Renal cortex interstitium (tissue), 11 donors: Measurements from ENCODE around the gene LMO1. TPM values are rescaled to one million over a fixed set of nuclear protein-coding genes. Genes with fewer than 3 reads are reported as not detected.

Experiments
- DNase-seq, 11 donors: peaks; one replicate each; pipeline ENCODE4 v3.0.0-alpha.2; 2013; ENCODE audit warnings: low read depth in 9 of 11, low spot score in 4 of 11; ENCODE audit errors: extremely low read depth in 1 of 11
- polyA plus RNA-seq, 3 donors: library from polyadenylated mRNA; unstranded; fragments of 120-200 nt; gene quantifications; one replicate each; pipeline ENCODE4 v1.2.1, GENCODE V29; 2013; ENCODE audit not compliant: insufficient read length in 3 of 3

Gene LMO1
- polyA plus RNA-seq, 3 donors, result 0.25 to 1.2 (median 1.0) TPM

DNA sequence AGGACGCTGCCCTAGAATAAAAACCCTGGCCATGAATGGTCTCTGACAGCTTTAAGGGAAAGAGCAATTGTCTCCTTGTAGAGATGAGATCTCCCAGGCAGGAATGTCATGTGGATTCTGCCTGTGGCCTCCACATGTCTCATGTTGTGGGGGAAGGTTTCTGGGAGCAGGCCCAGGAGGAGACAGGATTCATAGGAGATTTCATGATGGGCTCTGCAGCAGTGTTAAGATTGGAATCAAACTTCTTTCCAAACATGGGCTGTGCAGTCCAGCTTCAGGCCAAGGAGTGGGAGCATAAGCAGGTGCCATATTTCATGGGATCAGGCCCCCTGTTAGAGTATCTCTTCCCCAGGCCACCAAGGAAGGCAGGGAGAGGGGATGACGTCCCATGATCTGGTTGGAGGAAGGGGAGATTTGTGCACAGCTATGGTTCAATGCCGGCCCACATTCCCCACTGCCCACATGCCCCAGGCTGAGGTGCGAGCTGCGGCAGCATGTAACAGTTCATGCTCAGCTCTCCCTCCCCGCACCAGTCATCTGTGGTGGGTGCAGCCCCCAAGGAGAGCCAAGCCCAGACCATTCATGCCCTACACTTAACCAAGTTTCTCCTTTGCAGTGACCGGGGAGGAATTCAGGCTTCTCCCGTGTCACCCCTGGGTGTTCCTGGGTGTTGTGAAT is 42.5 kb downstream of the LMO1 start:
- DNase-seq, result no peak

DNA sequence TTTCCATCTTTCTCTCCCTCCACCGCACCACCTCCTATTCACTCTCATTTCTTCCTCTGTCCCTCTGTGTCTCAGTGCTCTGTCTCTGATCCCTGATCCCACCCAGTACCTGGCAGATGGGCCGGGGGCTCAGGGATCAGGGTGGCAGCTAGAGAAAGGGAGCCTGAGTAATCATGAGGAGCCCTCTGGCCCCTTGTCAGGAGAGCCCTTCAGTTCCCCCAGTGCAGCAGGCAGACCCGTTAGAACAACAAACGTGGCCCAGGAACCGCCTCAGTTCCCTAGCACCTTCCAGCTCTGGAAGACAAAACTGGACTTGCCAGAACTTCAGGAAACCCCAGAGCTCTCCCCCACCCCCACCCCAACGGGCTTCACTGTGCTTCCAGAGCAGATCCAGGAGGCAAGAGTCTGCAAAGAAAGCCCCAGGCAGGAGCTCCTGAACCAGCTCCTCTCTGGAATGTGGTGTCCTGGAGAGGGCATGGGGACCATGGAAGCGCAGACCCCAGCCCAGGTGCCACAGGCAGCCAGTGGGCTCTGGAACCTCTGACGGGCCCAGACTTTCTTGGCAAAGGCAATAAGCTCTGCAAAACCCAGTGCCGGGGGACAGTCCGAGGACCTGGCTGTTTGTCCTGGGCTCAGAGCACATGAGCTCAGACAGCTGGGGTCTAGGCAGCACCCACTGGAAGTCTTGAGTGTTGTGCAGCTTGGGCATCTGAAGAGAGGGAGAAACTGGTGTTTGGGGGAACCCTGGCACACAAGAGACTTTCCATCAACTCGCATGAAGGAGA is 43.2 kb downstream of the LMO1 start:
- no peak for DNase-seq

DNA sequence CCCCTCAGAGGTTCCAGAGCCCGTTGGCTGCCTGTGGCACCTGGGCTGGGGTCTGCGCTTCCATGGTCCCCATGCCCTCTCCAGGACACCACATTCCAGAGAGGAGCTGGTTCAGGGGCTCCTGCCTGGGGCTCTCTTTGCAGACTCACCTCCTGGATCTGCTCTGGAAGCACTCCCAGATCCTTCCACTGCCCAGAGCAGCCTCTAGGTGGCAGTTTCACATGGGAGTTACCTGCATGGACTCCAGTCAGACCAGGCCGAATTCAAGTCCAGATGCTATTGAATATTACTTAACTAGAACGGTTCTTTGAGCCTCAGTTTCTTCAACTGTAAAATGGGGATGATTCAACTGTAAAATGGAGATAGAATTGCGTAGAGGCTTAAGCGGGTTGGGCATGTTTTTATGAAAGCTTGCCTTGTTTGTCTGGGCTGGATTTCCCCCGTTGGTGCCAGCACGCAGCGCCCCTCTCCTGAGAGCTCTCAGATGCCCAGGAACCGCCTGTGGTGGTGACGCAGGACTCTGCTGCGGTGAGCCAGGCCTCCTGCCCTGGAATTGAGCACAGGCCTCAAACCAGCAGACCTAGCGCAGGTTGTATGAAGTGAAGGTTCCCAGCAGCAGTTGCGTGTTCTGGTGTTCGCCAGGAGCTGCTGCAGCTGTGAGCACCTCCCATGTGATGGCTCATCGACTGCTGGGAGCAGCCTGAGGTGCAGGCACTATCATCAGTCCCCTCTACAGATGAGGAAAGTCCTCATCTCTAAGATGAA is 44.2 kb downstream of the LMO1 start:
- DNase-seq, result no peak

- no peak for DNase-seq
Observed at GRCh38 chr11:8218840-8219239, 44.8 kb downstream of the LMO1 start.

DNA sequence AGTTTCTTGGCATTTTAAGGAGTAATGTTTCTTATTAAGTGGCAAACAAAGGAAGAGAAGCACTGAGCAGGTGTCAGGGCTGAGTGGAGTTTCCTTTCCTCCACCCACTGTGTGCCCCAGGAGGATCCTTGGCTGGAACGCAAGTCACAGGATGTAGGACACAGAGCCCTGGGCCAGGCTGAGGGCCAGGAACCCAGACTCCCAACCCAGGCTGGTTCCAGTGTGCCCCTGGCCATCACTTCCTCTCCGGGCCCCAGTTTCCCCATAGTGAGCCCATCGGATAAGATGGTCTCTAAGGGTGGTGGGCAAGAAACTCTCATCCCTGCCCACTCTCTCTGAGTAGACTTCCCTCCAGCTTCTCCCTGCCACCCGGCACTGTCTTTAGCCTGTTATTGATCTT is 45.3 kb downstream of the LMO1 start:
- no peak for DNase-seq

DNA sequence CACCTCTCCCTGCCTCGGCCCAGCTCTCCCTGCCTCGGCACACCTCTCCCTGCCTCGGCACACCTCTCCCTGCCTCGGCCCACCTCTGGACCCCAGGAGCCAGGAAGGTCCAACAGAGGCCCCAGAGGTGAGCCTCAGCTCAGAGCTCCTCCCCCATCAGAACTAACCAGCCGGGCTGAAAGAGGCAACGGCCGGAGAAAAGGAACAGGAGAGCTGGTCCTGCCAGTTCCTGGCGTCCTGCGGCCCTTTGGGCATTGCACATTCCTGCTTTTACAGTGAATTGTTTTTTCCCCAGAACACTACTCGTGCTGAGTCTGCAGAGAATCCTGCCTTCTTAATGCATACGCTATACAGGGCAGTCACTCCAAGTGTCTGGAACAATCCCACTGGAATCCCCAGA is 45.8 kb downstream of the LMO1 start:
- DNase-seq, result no peak

DNA sequence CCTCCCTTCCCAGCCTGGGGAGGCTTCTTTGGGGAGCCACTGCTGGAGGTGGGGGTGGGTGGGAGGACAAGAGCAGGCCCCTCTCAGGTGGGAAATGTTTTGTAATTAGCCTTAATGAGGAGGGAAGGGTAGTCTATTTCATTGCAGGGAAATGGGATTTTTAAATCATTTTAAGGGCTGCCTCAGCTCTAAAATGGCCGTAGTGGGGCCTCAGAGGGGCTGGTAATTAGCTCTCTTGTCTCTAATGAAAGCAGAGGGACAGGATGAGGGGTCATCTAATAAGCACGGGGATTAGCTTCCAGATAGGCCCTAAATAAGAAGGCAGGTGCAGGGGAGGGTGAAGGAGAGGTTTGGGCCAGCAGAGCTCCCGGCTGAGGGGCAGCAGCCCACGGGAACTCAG is 46.5 kb downstream of the LMO1 start:
- no peak for DNase-seq

- no peak for DNase-seq
Observed at GRCh38 chr11:8213376-8213775, 50.3 kb downstream of the LMO1 start.

DNA sequence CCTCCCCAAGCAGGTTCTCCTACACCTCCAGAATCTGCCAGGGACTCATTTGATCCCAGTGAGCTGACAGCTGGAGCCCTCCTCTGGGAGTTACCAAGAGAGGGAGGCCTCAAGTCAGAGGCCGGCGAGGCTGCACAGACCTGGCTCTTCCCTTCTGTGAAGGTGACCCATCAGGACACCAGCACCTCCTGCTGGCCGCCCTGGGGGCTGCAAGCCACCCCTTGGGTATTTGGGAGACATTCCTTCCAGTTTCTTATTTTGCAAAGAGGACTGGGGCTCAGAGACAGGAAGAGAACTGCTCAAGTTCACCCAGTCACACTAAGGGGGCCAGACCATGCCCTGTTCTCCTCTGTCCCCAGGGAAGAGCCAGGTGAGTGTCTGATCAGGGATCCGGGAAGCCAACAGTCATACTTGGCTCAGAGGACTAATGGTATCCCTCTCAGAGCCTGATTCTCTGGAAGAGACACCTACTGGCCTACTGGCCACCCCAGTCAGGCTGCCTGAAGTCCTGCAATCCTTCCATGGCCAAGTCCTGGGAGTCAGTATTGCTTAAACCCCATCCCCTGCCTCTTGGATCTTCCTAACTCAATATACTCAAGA is 54.4 kb downstream of the LMO1 start:
- no peak for DNase-seq

DNA sequence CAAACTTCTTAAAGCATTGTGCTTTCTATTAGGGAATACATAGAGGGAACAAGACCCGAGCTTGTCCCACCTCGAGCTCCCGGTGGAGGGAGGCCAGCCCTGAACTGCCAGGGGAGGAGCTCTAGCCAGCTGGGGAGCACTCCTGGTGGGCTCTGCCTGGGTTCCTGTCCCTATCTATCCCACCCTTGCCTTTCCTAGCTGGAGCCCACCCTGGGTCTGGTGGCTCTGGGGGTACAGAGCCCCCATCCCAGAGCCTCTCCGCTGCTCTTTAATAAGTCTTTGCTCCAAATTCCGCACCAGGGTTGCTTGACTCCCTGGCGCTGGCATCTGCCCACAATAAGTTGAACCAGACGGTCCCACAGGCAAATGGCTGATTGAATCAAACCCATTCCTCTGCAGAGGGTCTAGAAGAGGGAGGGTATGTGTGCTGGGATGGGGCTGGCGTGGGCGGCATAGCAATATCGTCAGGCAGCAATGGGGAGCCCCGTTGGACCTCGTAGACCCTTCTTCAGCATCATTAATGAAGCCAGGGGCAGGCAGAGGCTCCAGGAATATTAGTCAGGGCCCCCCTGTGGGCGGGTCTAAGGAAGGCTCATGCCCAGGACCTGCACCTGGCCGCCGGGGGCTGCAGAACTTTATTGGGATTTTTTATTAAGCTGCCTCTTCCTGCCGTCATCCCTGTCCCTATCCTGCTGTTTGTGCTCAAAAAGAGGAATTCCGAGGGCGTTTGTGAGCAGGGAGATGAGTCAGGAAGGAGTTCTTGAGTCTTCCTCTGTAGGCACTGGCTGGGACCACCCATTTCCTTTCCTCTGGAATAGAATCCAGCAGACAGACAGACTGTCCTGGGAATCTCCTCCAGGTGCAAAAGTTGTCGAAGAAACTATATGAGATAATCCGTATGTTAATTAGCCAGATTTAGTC is 56.3 kb downstream of the LMO1 start:
- DNase-seq, result no peak

GRCh38 chr11:8206251-8207079 is 57.2 kb downstream of the LMO1 start:
- DNase-seq, result peak in 1 of 11 donors; percentile 20

- DNase-seq, result no peak
Observed at GRCh38 chr11:8205566-8205965, 58.1 kb downstream of the LMO1 start.

DNA sequence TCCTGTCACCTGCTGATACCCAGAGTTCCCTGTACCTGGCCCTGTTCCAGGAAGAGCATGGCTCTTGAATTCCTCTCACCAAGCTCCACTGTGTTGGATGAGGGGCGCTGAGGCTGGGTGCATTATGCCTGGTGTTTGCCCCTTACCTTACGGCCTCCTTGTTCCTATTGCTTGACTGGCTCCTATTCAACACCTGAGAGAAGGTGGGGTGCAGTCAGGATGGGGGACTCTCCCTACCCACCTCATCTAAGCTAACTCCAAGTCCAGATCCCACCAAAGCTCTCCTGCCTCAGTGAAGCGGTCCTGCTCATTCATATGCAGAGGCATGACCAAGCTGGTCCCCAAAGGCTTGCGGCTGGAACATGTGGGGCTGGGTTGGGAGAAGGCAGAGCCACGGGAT is 59.1 kb downstream of the LMO1 start:
- no peak for DNase-seq

DNA sequence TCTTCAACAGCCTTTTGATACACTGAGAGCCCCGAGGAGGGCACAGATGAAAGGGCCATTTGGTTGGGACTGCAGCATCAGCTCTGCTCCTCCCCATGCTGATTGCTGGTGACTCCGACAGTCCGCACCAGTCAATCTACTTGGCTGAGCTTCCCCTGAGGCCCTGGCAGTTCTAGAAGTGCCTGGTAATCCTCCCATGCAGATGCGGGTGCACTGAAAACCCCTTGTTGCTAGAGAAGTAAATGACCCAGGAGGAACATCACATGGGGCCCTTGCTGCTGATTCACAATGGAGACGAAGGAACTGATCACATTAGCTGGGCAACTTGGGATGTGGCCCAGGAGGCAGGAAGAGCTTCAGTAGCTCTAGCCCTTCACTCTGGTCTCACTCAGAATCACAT is 59.7 kb downstream of the LMO1 start:
- DNase-seq, result no peak

DNA sequence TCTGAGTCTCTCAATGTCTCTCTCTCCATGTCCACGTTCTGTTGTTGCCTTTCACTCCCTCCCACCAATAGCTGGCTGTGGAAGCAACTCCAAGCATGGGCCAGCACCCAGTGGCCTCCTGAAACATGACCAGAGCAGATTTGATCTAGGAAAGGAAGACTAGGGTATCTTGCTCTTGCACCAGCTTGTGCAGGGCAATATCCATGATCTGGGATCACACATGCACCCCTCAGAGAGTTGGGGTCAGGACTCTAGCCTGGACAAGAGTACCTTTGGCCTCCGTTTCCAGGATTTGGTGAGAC is 60.3 kb downstream of the LMO1 start:
- no peak for DNase-seq

GRCh38 chr11:8202516-8203413 is 60.9 kb downstream of the LMO1 start:
- no peak for DNase-seq
